Neural cell (in vitro differentiated cells): ENCODE data around the gene CCDC102A. TPM values are rescaled to one million over a fixed set of nuclear protein-coding genes. Genes with fewer than 3 reads are reported as not detected.
A peak's percentile ranks its signal among the peaks of the same experiment; 100 is the strongest.

Source experiments
- H2AFZ ChIP-seq: fragments of 200-600, 300-800 bp; sonication (generic), shearing (Covaris generic); 2 replicates; pipeline ENCODE4 v1.6.0; 2014; ENCODE audit warnings: low read depth, mild to moderate bottlenecking, antibody characterized with exemption, low read length, moderate library complexity
- H3F3A ChIP-seq: fragments of 200-600 bp; shearing (Covaris generic); 2 replicates; pipeline ENCODE4 v1.6.1; 2016; ENCODE audit warnings: mild to moderate bottlenecking, moderate library complexity, mixed read lengths, antibody characterized with exemption, low read length; ENCODE audit not compliant: insufficient read depth, poor library complexity, severe bottlenecking
- H3K27ac ChIP-seq: fragments of 200-600, 300-800 bp; sonication (generic), shearing (Covaris generic); 2 replicates; pipeline ENCODE4 v1.5.1; 2014; ENCODE audit warnings: mild to moderate bottlenecking, low read length, moderate library complexity
- H3K27me3 ChIP-seq: fragments of 300-800, 200-600 bp; sonication (generic), shearing (Covaris generic); 2 replicates; pipeline ENCODE4 v1.6.0; 2014; ENCODE audit warnings: mild to moderate bottlenecking, low read depth, low read length, moderate library complexity; ENCODE audit not compliant: insufficient read depth
- H3K36me3 ChIP-seq: fragments of 300-800, 200-600 bp; sonication (generic), shearing (Covaris generic); 2 replicates; pipeline ENCODE4 v1.5.1; 2014; ENCODE audit warnings: mild to moderate bottlenecking, antibody characterized with exemption, low read length, moderate library complexity; ENCODE audit not compliant: insufficient read depth
- H3K4me2 ChIP-seq: fragments of 300-800, 200-600 bp; sonication (generic), shearing (Covaris generic); 2 replicates; pipeline ENCODE4 v1.6.0; 2014; ENCODE audit warnings: mild to moderate bottlenecking, low read length
- H3K4me3 ChIP-seq: fragments of 300-800, 200-600 bp; sonication (generic), shearing (Covaris generic); 2 replicates; pipeline ENCODE4 v1.5.1; 2014; ENCODE audit warnings: mild to moderate bottlenecking, low read length, moderate library complexity
- H3K79me2 ChIP-seq: fragments of 200-600 bp; shearing (Covaris generic); replicated peaks from 2 replicates; pipeline ENCODE4 v1.6.0; 2014; ENCODE audit warnings: mild to moderate bottlenecking, low read length, moderate library complexity; ENCODE audit not compliant: insufficient read depth
- H3K9ac ChIP-seq: fragments of 300-800, 200-600 bp; sonication (generic), shearing (Covaris generic); 2 replicates; pipeline ENCODE4 v1.6.1; 2016; ENCODE audit warnings: mild to moderate bottlenecking, low read length, mixed read lengths
- H3K9me2 ChIP-seq: fragments of 200-600 bp; shearing (Covaris generic); 2 replicates; pipeline ENCODE4 v1.6.1; 2016; ENCODE audit warnings: mild to moderate bottlenecking, low read length, mixed read lengths; ENCODE audit not compliant: insufficient read depth
- H3K9me3 ChIP-seq: fragments of 200-600, 300-800 bp; sonication (generic), shearing (Covaris generic); 2 replicates; pipeline ENCODE4 v1.6.1; 2016; ENCODE audit warnings: mild to moderate bottlenecking, mixed run types, low read length, moderate library complexity, mixed read lengths
- H4K20me1 ChIP-seq: fragments of 200-600 bp; shearing (Covaris generic); 2 replicates; pipeline ENCODE4 v1.6.1; 2016; ENCODE audit warnings: mild to moderate bottlenecking, mixed run types; ENCODE audit not compliant: insufficient read depth
- EP300 ChIP-seq: fragments of 450-650 bp; conservative IDR thresholded peaks from 2 replicates; pipeline ENCODE4 v1.6.1; 2014; ENCODE audit warnings: antibody characterized with exemption, mild to moderate bottlenecking, moderate library complexity; ENCODE audit not compliant: poor library complexity, severe bottlenecking
- EZH2 ChIP-seq: fragments of 200-600, 300-800 bp; shearing (Covaris generic), sonication (generic); IDR thresholded peaks from 2 replicates; pipeline ENCODE4 v1.6.1; 2014; ENCODE audit warnings: antibody characterized with exemption, low read length, borderline replicate concordance, mild to moderate bottlenecking; ENCODE audit not compliant: insufficient read depth, poor library complexity, severe bottlenecking
- MXI1 ChIP-seq: fragments of 450-650 bp; conservative IDR thresholded peaks from 2 replicates; pipeline ENCODE4 v1.6.1; 2014; ENCODE audit warnings: antibody characterized with exemption, mild to moderate bottlenecking; ENCODE audit not compliant: poor library complexity, severe bottlenecking
- POLR2AphosphoS5 ChIP-seq: IDR thresholded peaks from 2 replicates; pipeline ENCODE4 v1.6.1; 2012
- RAD21 ChIP-seq: fragments of 450-650 bp; conservative IDR thresholded peaks from 2 replicates; pipeline ENCODE4 v1.6.1; 2014; ENCODE audit warnings: antibody characterized with exemption, mild to moderate bottlenecking, moderate library complexity
- TAF1 ChIP-seq: IDR thresholded peaks from 2 replicates; pipeline ENCODE4 v1.6.1; 2012; ENCODE audit warnings: low read depth
- polyA plus RNA-seq: library from polyadenylated mRNA; depleted of rRNA; stranded (reverse); fragments of >200 nt; gene quantifications from 2 replicates; pipeline ENCODE4 v1.2.3, GENCODE V29; 2014
- TF ChIP-seq, protein P1 (sequence below): fragments of 450-650 bp; IDR thresholded peaks from 2 replicates; pipeline ENCODE4 v1.5.1; 2014; ENCODE audit warnings: antibody characterized with exemption, mild to moderate bottlenecking, moderate library complexity; ENCODE audit not compliant: poor library complexity, severe bottlenecking
- TF ChIP-seq, protein P2 (sequence below): IDR thresholded peaks from 2 replicates; pipeline ENCODE4 v1.6.1; 2012; ENCODE audit warnings: borderline replicate concordance

Gene CCDC102A
- polyA plus RNA-seq, 1 donor from 2014 or later, result 0.20 TPM

DNA sequence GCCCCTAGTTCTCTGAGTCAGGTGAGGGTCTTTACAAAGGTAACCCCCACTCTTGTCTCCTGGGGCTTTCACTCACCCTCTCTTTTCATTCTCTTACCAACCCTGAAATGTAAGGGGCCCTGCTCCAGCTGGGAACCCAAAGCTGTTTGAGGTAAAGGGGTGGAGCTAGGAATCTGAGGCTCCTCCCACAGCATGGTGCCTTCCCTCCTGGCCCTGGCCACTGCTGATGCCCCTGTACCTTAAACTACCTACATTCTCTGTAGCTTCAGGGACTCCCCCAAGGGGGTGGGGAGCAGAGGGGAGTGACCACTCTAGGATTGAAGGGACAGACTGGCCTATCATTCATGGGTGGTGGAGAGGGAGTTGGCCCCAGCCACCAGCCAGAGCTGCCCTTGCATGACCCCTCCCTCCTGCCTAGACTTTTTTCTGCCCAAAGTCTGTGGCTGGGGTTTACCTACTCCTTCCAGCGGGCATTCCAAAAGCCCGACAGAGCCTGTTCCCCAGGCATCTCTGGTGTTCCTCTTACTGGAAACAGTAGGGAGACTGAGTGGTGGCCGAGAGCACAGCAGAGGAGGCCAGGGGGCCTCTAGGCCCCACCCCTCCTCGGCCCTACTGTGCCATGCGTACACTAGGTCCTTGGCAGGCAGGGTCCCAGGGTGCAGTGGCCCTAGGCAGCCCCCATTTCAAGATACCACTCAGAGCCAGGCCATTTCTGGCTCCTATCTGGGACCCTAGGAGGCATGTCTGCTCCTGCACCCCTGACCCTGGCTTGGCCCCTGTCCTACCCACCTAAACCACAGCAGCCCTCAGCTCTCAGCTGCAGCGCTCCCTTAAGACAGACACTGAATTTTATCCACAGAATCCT, 59.6 kb downstream of the CCDC102A start:
- H4K20me1 ChIP-seq, result peaks cover 4% of the 10 kb centered on the region
- H3K4me2 ChIP-seq, result peak overlapping the region; percentile 80
- no peaks in the 10 kb centered on the region for H3K27me3 ChIP-seq
- H3K9ac ChIP-seq, result peak overlapping the region; percentile 81
- TF ChIP-seq EZH2, result no peak
- H2AFZ ChIP-seq, result no peak overlapping the region
- H3K79me2 ChIP-seq, result peaks cover 41% of the 10 kb centered on the region
- no peaks in the 10 kb centered on the region for H3K9me3 ChIP-seq
- H3K9me2 ChIP-seq, result no peaks in the 10 kb centered on the region
- peak overlapping the region; percentile 89 for H3K4me3 ChIP-seq
- no peaks in the 10 kb centered on the region for H3F3A ChIP-seq
- peak overlapping the region; percentile 49 for H3K27ac ChIP-seq
- H3K36me3 ChIP-seq, result no peaks in the 10 kb centered on the region

DNA sequence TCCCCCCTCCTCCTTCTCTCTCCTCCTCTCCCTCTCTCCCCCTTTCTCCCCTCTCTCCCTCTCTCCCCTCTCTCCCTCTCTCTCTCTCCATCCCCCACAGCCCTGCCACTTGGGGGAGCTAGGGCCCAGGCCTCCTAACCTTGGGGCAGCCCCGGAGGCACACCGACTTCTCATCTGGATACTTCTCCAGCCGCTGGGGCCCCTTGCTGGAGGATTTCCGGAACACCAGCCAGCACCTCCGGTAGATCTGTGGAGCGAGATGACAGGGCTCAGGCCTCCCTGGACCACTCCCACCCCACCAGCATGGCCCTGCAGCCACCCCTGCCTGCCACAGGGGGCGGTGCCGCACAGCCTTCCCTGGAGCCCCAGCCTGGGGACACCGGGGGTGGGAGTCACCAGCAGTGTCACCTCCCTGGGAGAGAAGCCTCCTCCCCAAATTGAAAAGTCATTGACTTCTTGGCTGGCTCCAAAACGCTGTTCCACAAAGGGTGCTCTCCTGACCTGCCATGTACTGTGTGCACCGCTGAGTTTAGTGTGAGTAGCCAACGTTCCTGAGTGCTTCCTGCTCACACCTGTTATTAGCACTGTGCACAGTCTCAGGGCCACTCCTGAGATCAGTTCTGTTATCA, 60.5 kb downstream of the CCDC102A start:
- Histone ChIP-seq H3K79me2 (peaks cover 41% of the 10 kb centered on the region), H3K27ac (no peak overlapping the region), H3K36me3 (no peaks in the 10 kb centered on the region), H3K27me3 (no peaks in the 10 kb centered on the region), H3K9me3 (no peaks in the 10 kb centered on the region), H3K9ac (peak overlapping the region; percentile 12), H3K4me3 (peak overlapping the region; percentile 89), H3K4me2 (no peak overlapping the region), H4K20me1 (peaks cover 4% of the 10 kb centered on the region), H3F3A (no peaks in the 10 kb centered on the region), H3K9me2 (no peaks in the 10 kb centered on the region), H2AFZ (no peak overlapping the region)
- no peak for TF ChIP-seq MXI1
- no peak for TF ChIP-seq TAF1
- no peak for TF ChIP-seq POLR2AphosphoS5
- TF ChIP-seq, protein P1, sequence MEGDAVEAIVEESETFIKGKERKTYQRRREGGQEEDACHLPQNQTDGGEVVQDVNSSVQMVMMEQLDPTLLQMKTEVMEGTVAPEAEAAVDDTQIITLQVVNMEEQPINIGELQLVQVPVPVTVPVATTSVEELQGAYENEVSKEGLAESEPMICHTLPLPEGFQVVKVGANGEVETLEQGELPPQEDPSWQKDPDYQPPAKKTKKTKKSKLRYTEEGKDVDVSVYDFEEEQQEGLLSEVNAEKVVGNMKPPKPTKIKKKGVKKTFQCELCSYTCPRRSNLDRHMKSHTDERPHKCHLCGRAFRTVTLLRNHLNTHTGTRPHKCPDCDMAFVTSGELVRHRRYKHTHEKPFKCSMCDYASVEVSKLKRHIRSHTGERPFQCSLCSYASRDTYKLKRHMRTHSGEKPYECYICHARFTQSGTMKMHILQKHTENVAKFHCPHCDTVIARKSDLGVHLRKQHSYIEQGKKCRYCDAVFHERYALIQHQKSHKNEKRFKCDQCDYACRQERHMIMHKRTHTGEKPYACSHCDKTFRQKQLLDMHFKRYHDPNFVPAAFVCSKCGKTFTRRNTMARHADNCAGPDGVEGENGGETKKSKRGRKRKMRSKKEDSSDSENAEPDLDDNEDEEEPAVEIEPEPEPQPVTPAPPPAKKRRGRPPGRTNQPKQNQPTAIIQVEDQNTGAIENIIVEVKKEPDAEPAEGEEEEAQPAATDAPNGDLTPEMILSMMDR, result peak; percentile 53

DNA sequence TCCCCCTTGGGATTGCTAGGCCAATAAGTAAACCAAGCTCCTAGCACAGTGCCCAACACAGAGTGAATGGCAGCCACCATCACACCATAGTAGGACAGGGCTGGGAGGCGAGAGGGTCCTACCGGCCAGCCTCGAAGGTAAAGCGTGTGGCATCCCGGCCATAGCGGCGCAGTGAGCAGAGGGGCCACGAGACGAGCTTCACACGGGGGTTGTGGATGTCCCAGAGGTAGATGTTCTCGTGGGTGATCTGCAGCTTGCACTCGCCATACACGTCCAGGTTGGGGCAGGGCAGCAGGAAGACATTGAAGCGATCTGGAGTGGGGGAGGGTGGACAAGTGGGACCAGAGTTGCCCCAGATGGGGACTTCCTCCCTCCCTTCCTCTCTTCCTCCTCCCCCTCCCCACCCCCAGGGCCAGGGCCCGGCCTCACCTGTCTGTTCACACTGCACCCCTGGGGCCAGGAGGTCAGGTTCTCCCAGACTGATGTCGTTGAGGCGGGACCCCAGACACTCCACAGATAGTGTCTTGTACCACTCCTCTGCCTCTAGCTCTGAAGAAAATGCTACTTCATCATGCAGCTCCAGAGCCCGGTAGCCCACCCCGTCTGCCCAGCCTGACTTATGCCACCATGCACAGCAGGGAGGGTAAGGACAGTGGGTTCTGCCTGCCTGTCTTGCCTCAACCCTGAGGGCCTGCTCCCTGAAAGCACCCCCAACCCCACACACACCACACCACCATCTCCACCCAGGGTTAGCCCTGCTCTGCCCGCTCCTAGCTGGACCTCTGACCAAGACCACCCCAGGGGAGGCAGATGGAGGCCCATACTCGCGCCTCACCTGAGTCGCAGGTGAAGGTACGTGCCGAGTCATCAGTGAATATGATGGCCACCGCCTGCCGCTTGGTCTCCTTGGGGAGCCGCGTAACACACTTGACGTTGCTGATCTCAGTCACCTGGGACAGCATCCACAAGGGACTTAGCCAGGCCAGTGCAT, 61.4 kb downstream of the CCDC102A start:
- Histone ChIP-seq H3K79me2 (peaks cover 35% of the 10 kb centered on the region), H3K9ac (no peak overlapping the region), H3K27ac (no peak overlapping the region), H3K36me3 (no peaks in the 10 kb centered on the region), H3K4me2 (no peak overlapping the region), H2AFZ (no peak overlapping the region), H3K27me3 (no peaks in the 10 kb centered on the region), H3K9me2 (no peaks in the 10 kb centered on the region), H3K9me3 (no peaks in the 10 kb centered on the region), H4K20me1 (peaks cover 4% of the 10 kb centered on the region), H3F3A (no peaks in the 10 kb centered on the region), H3K4me3 (no peak overlapping the region)
- TF ChIP-seq EP300 (no peak), RAD21 (no peak), POLR2AphosphoS5 (no peak), TAF1 (no peak), EZH2 (no peak)
- TF ChIP-seq, protein P2, sequence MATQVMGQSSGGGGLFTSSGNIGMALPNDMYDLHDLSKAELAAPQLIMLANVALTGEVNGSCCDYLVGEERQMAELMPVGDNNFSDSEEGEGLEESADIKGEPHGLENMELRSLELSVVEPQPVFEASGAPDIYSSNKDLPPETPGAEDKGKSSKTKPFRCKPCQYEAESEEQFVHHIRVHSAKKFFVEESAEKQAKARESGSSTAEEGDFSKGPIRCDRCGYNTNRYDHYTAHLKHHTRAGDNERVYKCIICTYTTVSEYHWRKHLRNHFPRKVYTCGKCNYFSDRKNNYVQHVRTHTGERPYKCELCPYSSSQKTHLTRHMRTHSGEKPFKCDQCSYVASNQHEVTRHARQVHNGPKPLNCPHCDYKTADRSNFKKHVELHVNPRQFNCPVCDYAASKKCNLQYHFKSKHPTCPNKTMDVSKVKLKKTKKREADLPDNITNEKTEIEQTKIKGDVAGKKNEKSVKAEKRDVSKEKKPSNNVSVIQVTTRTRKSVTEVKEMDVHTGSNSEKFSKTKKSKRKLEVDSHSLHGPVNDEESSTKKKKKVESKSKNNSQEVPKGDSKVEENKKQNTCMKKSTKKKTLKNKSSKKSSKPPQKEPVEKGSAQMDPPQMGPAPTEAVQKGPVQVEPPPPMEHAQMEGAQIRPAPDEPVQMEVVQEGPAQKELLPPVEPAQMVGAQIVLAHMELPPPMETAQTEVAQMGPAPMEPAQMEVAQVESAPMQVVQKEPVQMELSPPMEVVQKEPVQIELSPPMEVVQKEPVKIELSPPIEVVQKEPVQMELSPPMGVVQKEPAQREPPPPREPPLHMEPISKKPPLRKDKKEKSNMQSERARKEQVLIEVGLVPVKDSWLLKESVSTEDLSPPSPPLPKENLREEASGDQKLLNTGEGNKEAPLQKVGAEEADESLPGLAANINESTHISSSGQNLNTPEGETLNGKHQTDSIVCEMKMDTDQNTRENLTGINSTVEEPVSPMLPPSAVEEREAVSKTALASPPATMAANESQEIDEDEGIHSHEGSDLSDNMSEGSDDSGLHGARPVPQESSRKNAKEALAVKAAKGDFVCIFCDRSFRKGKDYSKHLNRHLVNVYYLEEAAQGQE, result no peak
